D341Med (cell line): Measurements from ENCODE around the gene ZNF470.

Experiments
- DNase-seq: peaks from one replicate; pipeline ENCODE4 v3.0.0; 2012; ENCODE audit warnings: low spot score

Gene ZNF470

GRCh38 chr19:56567274-56568120, at the start of gene ZNF470:
TSS of gene ZNF470 (plus strand) at chr19:56567468. CDS start at chr19:56570312, 2,844 bp downstream.
- peak; percentile 94 for DNase-seq

GRCh38 chr19:56525214-56525860, 41.9 kb upstream of the ZNF470 start:
- no peak for DNase-seq

- DNase-seq = no peak
These were observed 29.8 kb upstream of the ZNF470 start for GRCh38 chr19:56537442-56537841.

GRCh38 chr19:56538254-56538760, 29.0 kb upstream of the ZNF470 start:
- DNase-seq = peak; percentile 97

- DNase-seq = peak; percentile 97
These were observed 28.5 kb upstream of the ZNF470 start, which contains the start of gene ZFP28 for GRCh38 chr19:56538761-56539263. TSS of gene ZFP28 (plus strand) at chr19:56538948. CDS start at chr19:56539019, 71 bp downstream.

- DNase-seq = no peak
These were observed 23.5 kb upstream of the ZNF470 start for GRCh38 chr19:56543776-56544175.

GRCh38 chr19:56547535-56547934, 19.7 kb upstream of the ZNF470 start:
- DNase-seq = no peak

- no peak for DNase-seq
These were observed 12.9 kb upstream of the ZNF470 start for GRCh38 chr19:56554272-56554869.

- no peak for DNase-seq
These were observed 4.5 kb upstream of the ZNF470 start for GRCh38 chr19:56562766-56563165.

- peak; percentile 67 for DNase-seq
These were observed 379 bp upstream of the ZNF470 start for GRCh38 chr19:56566904-56567273.

GRCh38 chr19:56572589-56572988, 5.3 kb downstream of the ZNF470 start:
- no peak for DNase-seq

- DNase-seq = no peak
These were observed 6.6 kb downstream of the ZNF470 start for GRCh38 chr19:56573914-56574313.

- DNase-seq = no peak
These were observed 10.7 kb downstream of the ZNF470 start for GRCh38 chr19:56577719-56578602.

- no peak for DNase-seq
These were observed 27.1 kb downstream of the ZNF470 start for GRCh38 chr19:56594446-56594782.

- DNase-seq = peak; percentile 99
These were observed 27.7 kb downstream of the ZNF470 start, which contains the start of gene ZNF71 for GRCh38 chr19:56594783-56595547. TSS of gene ZNF71 (plus strand) at chr19:56595302. CDS start at chr19:56601559, 6,257 bp downstream.

- no peak for DNase-seq
These were observed 28.3 kb downstream of the ZNF470 start for GRCh38 chr19:56595548-56595899.

GRCh38 chr19:56596676-56597075, 29.4 kb downstream of the ZNF470 start:
- DNase-seq = no peak

- DNase-seq = no peak
These were observed 30.4 kb downstream of the ZNF470 start for GRCh38 chr19:56597696-56598095.

- no peak for DNase-seq
These were observed 34.1 kb downstream of the ZNF470 start for GRCh38 chr19:56601375-56601774.

GRCh38 chr19:56603829-56604228, 36.6 kb downstream of the ZNF470 start:
- no peak for DNase-seq
